Aorta (tissue), 5 donors: Measurements from ENCODE around the gene PTPRD. TPM values are rescaled to one million over a fixed set of nuclear protein-coding genes. Genes with fewer than 3 reads are reported as not detected.

ENCODE experiments used
- ATAC-seq: fragments of 200-7000 bp; cut with Tn5 transposase; one replicate; pipeline ENCODE4 v1.9.1; 2022; ENCODE audit warnings: moderate library complexity; ENCODE audit not compliant: low FRiP score
- DNase-seq, 2 donors: peaks; one replicate each; pipeline ENCODE4 v3.0.0-alpha.2; 2020
- H3K27ac ChIP-seq, 2 donors: one replicate each; pipeline ENCODE4 v1.5.1; 2013; ENCODE audit warnings: low read length in 2 of 2, mild to moderate bottlenecking in 2 of 2, moderate library complexity in 2 of 2, control low read depth in 1 of 2, inconsistent platforms in 1 of 2, low read depth in 1 of 2
- H3K27me3 ChIP-seq, 2 donors: one replicate each; pipeline ENCODE4 v1.6.1; 2013; ENCODE audit warnings: control low read depth in 1 of 2, low read length in 1 of 2, mild to moderate bottlenecking in 1 of 2, moderate library complexity in 1 of 2; ENCODE audit not compliant: insufficient read depth in 2 of 2, control insufficient read depth in 1 of 2
- H3K36me3 ChIP-seq, 2 donors: one replicate each; pipeline ENCODE4 v1.6.1; 2013; ENCODE audit warnings: control low read depth in 1 of 2, low read length in 1 of 2, mild to moderate bottlenecking in 1 of 2; ENCODE audit not compliant: insufficient read depth in 2 of 2, control insufficient read depth in 1 of 2
- H3K4me1 ChIP-seq, 2 donors: one replicate each; pipeline ENCODE4 v1.6.1; 2013; ENCODE audit warnings: low read length in 2 of 2, control low read depth in 1 of 2, mild to moderate bottlenecking in 1 of 2, moderate library complexity in 1 of 2; ENCODE audit not compliant: insufficient read depth in 2 of 2, control insufficient read depth in 1 of 2
- H3K4me3 ChIP-seq, 2 donors: one replicate each; pipeline ENCODE4 v1.5.1; 2013; ENCODE audit warnings: low read length in 2 of 2, control low read depth in 1 of 2, mild to moderate bottlenecking in 1 of 2
- H3K9me3 ChIP-seq: one replicate; pipeline ENCODE4 v1.6.1; 2013; ENCODE audit warnings: mild to moderate bottlenecking, low read length; ENCODE audit not compliant: control insufficient read depth
- WGBS, 2 donors: extraction: QIAGEN DNeasy Blood & Tissue Kit; methylation state at CpG; one replicate each; pipeline ENCODE4 v1.1.7; 2013; 5-methylcytosine and 5-hydroxymethylcytosine counted together
- intact Hi-C, 2 donors: fragments of 100-400 bp; cut with DNase I; formaldehyde crosslinking; loops; one replicate each; pipeline versions ENCODE4 v1.14.2 to v1.15.0; 2022
- polyA plus RNA-seq, 2 donors: library from polyadenylated mRNA; stranded (reverse); fragments of 200-250 nt; gene quantifications; one replicate each; pipeline ENCODE4 v1.2.3, GENCODE V29; 2013
- total RNA-seq, 2 donors: library from RNA; stranded (reverse); fragmentation: NEBNext Ultra II Directional; extraction: Animal tissue kit (Norgen Biotek cat#: 25700); gene quantifications; one replicate each; pipeline ENCODE4 v1.2.1, GENCODE V29; 2021
- donor health status: healthy with polysubstance abuse.
- donor health status: Bipolar disorder and iron deficiency.
- donor health status: DM: no; HTN: no; CAD: no.
- donor health status: DM: no; HTN: no; CAD: no.
- donor health status: DM: yes; HTN: yes; CAD: no.

Gene PTPRD
- total and polyA plus RNA-seq, 4 donors: 1.5 to 92.0 (median 29.4) TPM

DNA sequence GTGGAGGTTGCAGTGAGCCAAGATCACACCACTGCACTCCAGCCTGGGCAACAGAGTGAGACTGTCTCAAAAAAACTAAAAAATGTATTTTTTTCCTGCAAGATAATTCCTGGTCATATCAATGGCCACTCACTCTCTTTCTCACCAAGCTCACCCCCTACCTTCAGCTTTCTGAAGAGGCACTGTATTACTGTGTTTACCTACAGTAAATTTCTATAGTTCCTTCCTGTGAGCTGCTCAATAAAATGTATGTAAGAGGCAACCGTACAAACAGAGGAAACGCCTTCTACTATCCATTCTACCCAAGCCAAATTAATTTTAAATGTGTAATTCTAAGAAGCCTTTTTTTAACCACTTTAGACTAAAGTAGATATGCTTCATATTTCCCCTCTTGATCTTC lies 1883.9 kb downstream of the PTPRD start:
- Histone ChIP-seq H3K27me3 (no peaks in the 10 kb centered on the region), H3K4me1 (peaks cover 0 to 2% of the 10 kb centered on the region in 2 donors), H3K9me3 (no peaks in the 10 kb centered on the region), H3K27ac (no peak overlapping the region), H3K36me3 (no peaks in the 10 kb centered on the region), H3K4me3 (no peak overlapping the region)
- ATAC-seq: no peak
- no peak for DNase-seq
- intact Hi-C loops: loop anchor here in 1 of 2 donors (10.0 kb wide), 1 partner anchor 56 kb away; no protein-coding TSS in a partner anchor
- WGBS, 2 donors: 85 to 89% methylated on average over 2 of the region's 2 CpGs

DNA sequence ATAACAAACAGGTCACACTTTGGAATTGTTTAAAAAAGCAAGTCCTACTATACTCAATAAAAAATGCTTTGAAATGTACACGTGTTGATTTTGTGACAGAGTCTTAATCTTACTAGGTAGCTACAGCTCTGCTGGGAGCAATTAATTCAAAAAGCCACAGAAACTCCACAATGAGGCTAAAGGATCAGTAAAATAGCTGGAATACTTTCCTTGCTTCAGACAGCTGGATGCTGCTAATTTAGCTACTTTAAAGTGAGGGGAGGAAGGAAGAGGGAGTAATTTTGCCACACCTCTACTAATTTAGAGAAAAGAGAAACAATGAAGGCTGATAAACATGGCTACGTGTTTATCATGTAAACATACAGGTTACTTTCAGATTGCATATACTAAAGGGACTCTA lies 1885.6 kb downstream of the PTPRD start:
- no peak overlapping the region for H3K4me3 ChIP-seq
- ATAC-seq (no peak), DNase-seq (no peak)
- intact Hi-C loops: loop anchor here in 1 of 2 donors (10.0 kb wide), 1 partner anchor 58 kb away; no protein-coding TSS in a partner anchor
- no peaks in the 10 kb centered on the region for H3K36me3 ChIP-seq
- H3K27ac ChIP-seq: no peak overlapping the region
- no peaks in the 10 kb centered on the region for H3K27me3 ChIP-seq
- WGBS, 2 donors: 63 to 67% methylated on average over 2 of the region's 2 CpGs
- H3K9me3 ChIP-seq: no peaks in the 10 kb centered on the region
- no peaks in the 10 kb centered on the region for H3K4me1 ChIP-seq

GRCh38 chr9:8726692-8727091 lies 1886.1 kb downstream of the PTPRD start:
- ATAC-seq (no peak), DNase-seq (no peak)
- 95 to 98% methylated on average over 4 of the region's 4 CpGs for WGBS, 2 donors
- no peak overlapping the region for H3K27ac ChIP-seq
- intact Hi-C loops: loop anchor here in 1 of 2 donors (10.0 kb wide), 1 partner anchor 58 kb away; no protein-coding TSS in a partner anchor
- no peaks in the 10 kb centered on the region for H3K9me3 ChIP-seq
- H3K4me1 ChIP-seq: no peaks in the 10 kb centered on the region
- H3K36me3 ChIP-seq: no peaks in the 10 kb centered on the region
- no peak overlapping the region for H3K4me3 ChIP-seq
- no peaks in the 10 kb centered on the region for H3K27me3 ChIP-seq

- DNase-seq: no peak
- intact Hi-C loops: loop anchor here in 1 of 2 donors (10.0 kb wide), 1 partner anchor 59 kb away; no protein-coding TSS in a partner anchor
- Histone ChIP-seq H3K27me3 (no peaks in the 10 kb centered on the region), H3K36me3 (no peaks in the 10 kb centered on the region), H3K9me3 (no peaks in the 10 kb centered on the region), H3K4me1 (no peaks in the 10 kb centered on the region), H3K4me3 (no peak overlapping the region), H3K27ac (no peak overlapping the region)
- 32 to 65% methylated on average over 1 of the region's 1 CpG for WGBS, 2 donors
- no peak for ATAC-seq
Measured at GRCh38 chr9:8725635-8726034, 1887.2 kb downstream of the PTPRD start.

DNA sequence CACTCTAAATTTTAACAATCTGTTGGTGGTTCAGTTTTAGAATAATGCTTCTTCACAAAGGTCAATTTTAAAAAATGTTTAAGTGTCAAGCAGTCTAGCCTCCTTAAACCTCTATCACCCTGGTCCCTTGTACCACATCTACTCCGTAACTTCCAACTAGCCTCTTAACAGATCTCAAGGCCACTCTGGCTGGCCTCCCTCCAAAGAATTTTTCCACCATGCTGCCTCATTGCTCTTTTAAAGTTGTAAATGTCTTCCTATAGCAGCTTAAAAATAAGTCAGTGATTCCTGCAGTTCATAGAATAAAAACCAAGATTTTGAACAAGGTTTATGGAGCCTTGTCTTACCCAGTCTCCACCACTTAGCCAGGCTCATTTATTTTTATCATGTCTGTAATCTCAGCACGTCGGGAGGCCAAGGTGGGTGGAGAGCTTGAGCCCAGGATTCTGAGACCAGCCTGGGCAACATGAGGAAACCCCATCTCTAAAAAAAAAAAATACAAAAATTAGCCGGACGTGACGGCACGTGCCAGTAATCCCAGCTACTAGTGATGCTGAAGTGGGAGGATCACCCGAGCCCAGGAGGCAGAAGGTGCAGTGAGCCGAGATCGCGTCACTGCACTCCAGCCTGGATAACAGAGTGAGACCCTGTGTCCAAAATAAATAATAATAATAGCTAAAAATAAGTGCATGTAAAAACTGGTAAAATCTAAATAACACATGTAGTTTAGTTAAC lies 1888.4 kb downstream of the PTPRD start:
- Histone ChIP-seq H3K4me1 (no peaks in the 10 kb centered on the region), H3K9me3 (no peaks in the 10 kb centered on the region), H3K36me3 (no peaks in the 10 kb centered on the region), H3K4me3 (no peak overlapping the region), H3K27ac (peak overlapping the region in 1 of 2 donors; percentile 59), H3K27me3 (no peaks in the 10 kb centered on the region)
- DNase-seq (peak in 1 of 2 donors; percentile 80), ATAC-seq (peak; percentile 43)
- 10 to 16% methylated on average over 11 of the region's 11 CpGs for WGBS, 2 donors
- intact Hi-C loops: loop anchor here in 1 of 2 donors (10.0 kb wide), 1 partner anchor 60 kb away; no protein-coding TSS in a partner anchor

- Histone ChIP-seq H3K27ac (no peak overlapping the region), H3K36me3 (no peaks in the 10 kb centered on the region), H3K9me3 (no peaks in the 10 kb centered on the region), H3K4me1 (no peaks in the 10 kb centered on the region), H3K27me3 (no peaks in the 10 kb centered on the region), H3K4me3 (no peak overlapping the region)
- WGBS, 2 donors: 93 to 94% methylated on average over 5 of the region's 5 CpGs
- DNase-seq (no peak), ATAC-seq (no peak)
- intact Hi-C loops: loop anchor here in 1 of 2 donors (10.0 kb wide), 1 partner anchor 62 kb away; no protein-coding TSS in a partner anchor
Measured at GRCh38 chr9:8723195-8723594, 1889.6 kb downstream of the PTPRD start.

DNA sequence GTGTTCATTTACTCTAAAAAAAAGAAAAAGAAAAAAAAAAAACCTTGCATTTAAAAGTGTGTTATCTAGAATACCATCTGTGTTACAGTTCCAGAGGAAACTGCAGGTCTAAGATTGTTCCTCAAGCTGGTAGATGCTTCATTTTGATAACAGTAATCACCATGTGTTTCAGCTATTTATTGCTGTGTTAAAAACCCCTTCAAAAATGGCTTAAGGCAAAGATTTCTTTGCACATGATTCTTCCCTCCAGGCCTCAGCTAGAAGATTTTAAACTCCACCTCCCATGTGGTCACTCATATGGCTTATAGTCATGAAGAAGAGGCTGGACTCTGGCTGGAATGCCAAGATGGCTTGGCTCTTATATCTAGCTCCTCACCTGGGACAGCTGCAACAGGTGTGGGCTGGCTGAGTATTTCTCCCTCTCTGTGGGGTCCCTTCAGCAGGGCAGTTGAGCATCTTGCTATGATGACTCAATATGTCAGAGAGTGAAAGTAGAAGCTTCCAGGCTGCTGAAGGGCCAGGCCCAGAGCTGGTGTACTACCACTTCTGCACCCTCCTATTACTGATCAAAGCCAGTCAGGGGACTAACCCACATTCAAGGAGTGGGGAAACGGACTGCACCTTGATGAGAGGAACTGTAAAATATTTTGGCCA lies 1892.8 kb downstream of the PTPRD start:
- 90 to 100% methylated on average over 1 of the region's 1 CpG for whole genome bisulfite sequencing, 2 donors
- H3K27me3 ChIP-seq: no peaks in the 10 kb centered on the region
- ATAC-seq: peak; percentile 6
- peaks cover 0 to 2% of the 10 kb centered on the region in 2 donors for H3K4me1 ChIP-seq
- no peak for DNase-seq
- no peak overlapping the region for H3K27ac ChIP-seq
- H3K36me3 ChIP-seq: no peaks in the 10 kb centered on the region
- intact Hi-C loops: loop anchor here in 1 of 2 donors (10.0 kb wide), 1 partner anchor 65 kb away; no protein-coding TSS in a partner anchor
- H3K9me3 ChIP-seq: no peaks in the 10 kb centered on the region
- H3K4me3 ChIP-seq: no peak overlapping the region

- Histone ChIP-seq H3K27ac (peak overlapping the region in 1 of 2 donors; percentile 48), H3K27me3 (no peaks in the 10 kb centered on the region), H3K4me1 (peaks cover 0 to 2% of the 10 kb centered on the region in 2 donors), H3K9me3 (no peaks in the 10 kb centered on the region), H3K36me3 (no peaks in the 10 kb centered on the region), H3K4me3 (peak overlapping the region in 1 of 2 donors; percentile 30)
- WGBS, 2 donors: 1 to 7% methylated on average over 4 of the region's 4 CpGs
- intact Hi-C loops: no loop called here
- ATAC-seq: peak; percentile 83
- no peak for DNase-seq
Measured at GRCh38 chr9:8718121-8718725, 1894.6 kb downstream of the PTPRD start.
